ENCODE data around the gene SLC25A53. TPM values are rescaled to one million over a fixed set of nuclear protein-coding genes. Genes with fewer than 3 reads are reported as not detected.
A peak's percentile ranks its signal among the peaks of the same experiment; 100 is the strongest.
"Not testable (repeated sequence)": the region's sequence is repeated elsewhere in the genome, so short reads cannot be mapped to it uniquely, and the experiment has no call there.

The SLC25A53 gene
- total RNA-seq, 4 donors from 2014 or later: 5.2 to 10.0 (median 7.1) TPM

DNA sequence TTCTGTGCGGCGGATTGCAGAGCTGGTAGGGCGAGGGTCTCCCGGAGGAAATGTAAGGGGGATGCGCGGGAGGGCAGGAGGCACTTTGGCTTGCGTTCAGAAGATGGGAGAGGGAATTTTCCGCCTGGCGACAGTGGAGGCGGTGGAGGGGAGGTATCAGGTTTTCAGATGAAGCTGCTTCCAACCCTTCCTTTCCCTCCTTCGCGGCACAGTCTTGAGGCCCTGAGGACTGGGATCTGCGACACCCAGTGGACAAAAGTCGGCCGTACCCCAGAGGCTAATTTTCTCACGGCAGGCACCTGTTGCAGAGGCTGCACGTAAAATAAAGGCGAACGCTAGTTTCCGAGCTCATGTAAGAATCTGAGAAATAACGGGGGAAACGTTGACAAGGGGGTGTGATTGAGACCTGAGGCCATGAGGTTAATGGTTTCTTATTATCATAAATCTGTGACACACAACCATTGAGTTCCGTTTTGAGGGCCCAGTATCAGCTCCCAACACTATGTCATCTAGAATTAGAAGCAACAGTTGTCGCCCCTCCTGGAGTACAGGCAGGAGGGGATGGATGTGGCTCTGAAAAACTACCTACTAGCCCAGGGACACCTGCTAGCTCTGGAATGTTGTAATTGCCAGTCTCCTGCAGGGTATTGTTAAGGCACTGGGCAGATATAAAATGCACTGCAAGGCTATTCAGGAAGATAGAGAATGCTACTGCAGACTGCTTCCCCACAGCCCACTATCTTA is 43.4 kb downstream of the SLC25A53 start:
- DNase-seq (peak; percentile 2 to 21), ATAC-seq (peak; percentile 75 to 76)
- in situ Hi-C loops (cut with MboI; ENCODE audit: low sequenced_read_pairs in 4 of 4): no loop called here
- TF ChIP-seq, protein P1, sequence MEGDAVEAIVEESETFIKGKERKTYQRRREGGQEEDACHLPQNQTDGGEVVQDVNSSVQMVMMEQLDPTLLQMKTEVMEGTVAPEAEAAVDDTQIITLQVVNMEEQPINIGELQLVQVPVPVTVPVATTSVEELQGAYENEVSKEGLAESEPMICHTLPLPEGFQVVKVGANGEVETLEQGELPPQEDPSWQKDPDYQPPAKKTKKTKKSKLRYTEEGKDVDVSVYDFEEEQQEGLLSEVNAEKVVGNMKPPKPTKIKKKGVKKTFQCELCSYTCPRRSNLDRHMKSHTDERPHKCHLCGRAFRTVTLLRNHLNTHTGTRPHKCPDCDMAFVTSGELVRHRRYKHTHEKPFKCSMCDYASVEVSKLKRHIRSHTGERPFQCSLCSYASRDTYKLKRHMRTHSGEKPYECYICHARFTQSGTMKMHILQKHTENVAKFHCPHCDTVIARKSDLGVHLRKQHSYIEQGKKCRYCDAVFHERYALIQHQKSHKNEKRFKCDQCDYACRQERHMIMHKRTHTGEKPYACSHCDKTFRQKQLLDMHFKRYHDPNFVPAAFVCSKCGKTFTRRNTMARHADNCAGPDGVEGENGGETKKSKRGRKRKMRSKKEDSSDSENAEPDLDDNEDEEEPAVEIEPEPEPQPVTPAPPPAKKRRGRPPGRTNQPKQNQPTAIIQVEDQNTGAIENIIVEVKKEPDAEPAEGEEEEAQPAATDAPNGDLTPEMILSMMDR (IDR thresholded peaks at IDR 0.05 in 4 of 5, conservative IDR thresholded peaks at IDR 0.05 in 1 of 5): peak in 3 of 5 experiments; percentile 31 to 56 (median 43)
- TF ChIP-seq POLR2A (IDR thresholded peaks at IDR 0.05): no peak
- H3K9me3 ChIP-seq: no peaks in the 10 kb centered on the region
- H3K27me3 ChIP-seq: peaks cover 0 to 8% (median 3%) of the 10 kb centered on the region in 3 donors
- no peaks in the 10 kb centered on the region for H3K4me1 ChIP-seq
- no peaks in the 10 kb centered on the region for H3K36me3 ChIP-seq
- H3K4me3 ChIP-seq: peak overlapping the region; percentile 46 to 68 (median 58)
- H3K27ac ChIP-seq: no peak overlapping the region
- intact Hi-C loops (cut with DNase I; ENCODE audit: low total_unique reads): loop anchor here (2.0 kb wide), 2 partner anchors 15 to 23 kb away; no protein-coding TSS in a partner anchor

DNA sequence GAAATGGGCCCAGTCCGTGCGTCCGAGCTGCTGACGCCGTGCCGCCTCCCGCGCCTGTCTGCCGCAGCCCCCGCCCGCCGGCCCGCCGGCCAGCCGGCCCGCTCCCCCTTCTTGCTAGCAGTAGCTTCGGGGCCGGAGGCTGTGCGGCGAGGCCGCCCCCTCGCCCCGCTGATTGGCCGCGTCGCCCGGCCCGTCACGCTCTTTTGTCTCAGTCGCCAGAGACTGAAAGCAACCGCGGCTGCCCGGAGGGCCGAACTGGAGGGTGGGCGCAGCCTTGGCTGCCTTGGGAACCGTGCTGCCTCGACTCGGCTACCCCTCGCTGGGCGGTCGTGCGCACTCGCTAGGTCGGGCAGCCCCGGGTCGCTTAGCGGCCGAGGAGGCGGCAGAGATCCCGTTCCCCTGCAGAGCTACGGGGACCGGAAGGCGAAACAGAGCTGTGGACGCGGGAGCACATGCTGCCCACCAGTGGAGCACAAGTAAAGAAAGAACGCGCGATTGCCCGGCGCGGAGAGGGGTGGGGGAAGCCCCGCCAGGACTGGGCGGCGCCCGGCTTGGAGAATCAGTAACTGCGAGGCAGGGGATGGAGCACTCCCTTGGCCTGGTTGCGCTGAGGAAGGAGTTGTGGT is 44.4 kb downstream of the SLC25A53 start, which contains the start of gene ZCCHC18:
ZCCHC18 (plus strand) TSS at position 198 of the 626 bp plus-strand sequence. CDS start 1,589 bp downstream, outside the sequence.
- H3K27me3 ChIP-seq: peaks cover 0 to 8% (median 3%) of the 10 kb centered on the region in 3 donors
- H3K27ac ChIP-seq: peak within 1 kb of the TSS in 3 of 4 donors; percentile 12 to 57 (median 49)
- ATAC-seq: peak; percentile 26 to 55
- H3K9me3 ChIP-seq: no peaks in the 10 kb centered on the region
- H3K4me1 ChIP-seq: no peaks in the 10 kb centered on the region
- intact Hi-C loops (cut with DNase I; ENCODE audit: low total_unique reads) (loop anchor here (2.0 kb wide), 2 partner anchors 14 to 24 kb away; no protein-coding TSS in a partner anchor), in situ Hi-C loops (cut with MboI; ENCODE audit: low sequenced_read_pairs in 4 of 4) (no loop called here)
- no peaks in the 10 kb centered on the region for H3K36me3 ChIP-seq
- peak within 1 kb of the TSS; percentile 46 to 68 (median 58) for H3K4me3 ChIP-seq
- no peak for TF ChIP-seq POLR2A (IDR thresholded peaks at IDR 0.05)
- TF ChIP-seq, protein P1 (IDR thresholded peaks at IDR 0.05 in 4 of 5, conservative IDR thresholded peaks at IDR 0.05 in 1 of 5): no peak
- no peak for DNase-seq

DNA sequence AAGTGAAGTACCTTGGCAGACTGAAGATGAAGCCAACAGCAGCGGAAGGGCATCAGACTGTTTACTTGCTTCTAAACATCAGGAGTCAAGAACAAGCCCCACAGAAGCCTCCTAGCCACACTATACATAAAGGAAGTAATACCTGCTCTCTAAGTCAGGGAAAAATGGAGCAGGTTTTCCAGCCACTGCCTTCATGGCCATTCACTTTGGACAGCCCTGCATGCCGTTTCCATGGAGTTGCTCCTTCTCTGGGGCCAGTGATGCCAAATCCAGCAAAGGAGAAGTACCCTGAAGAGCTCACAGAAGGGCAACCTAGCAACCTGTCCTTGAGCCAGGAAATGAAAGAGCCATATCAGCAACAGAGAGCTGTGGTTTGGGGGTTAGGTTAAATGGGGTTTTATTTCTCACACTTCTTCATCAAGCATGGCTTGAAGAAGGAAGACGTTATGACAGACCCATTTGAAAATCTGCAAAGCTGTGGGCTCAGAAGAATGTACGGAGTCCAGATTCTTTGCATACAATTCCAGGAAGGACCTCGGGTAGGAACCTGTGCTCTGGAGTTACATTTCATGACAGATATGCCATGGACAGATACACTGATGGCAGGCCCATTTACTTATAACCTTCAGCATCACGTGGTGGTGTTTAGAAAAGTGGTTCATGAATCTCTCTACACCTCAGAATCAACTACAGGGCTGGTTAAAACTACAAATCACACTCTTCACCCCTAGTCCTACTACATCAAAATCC is 46.1 kb downstream of the SLC25A53 start:
- H3K27ac ChIP-seq; H3K4me1 ChIP-seq; H3K9me3 ChIP-seq; ATAC-seq; H3K27me3 ChIP-seq; intact Hi-C loops (cut with DNase I; ENCODE audit: low total_unique reads); H3K36me3 ChIP-seq; in situ Hi-C loops (cut with MboI; ENCODE audit: low sequenced_read_pairs in 4 of 4); DNase-seq; H3K4me3 ChIP-seq: not testable (repeated sequence)

DNA sequence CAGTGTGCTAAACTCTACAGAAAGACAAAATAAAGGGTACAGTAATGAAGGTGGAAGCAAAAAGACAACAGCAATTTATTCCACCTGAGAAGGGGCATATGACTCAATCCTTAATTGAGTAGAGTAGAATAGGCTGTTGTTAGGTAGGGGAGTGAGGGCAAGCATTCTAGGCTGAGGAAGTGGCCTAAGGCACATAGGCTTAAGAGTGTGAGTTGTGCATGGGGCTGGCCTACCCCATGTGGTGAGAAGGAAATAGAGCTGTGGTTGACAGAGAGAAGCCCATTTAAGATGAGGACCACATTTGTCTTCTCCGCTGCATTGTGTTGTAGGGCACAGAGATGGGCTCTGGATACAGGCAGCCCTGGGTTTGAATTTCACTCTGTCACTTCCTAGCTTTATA is 47.9 kb downstream of the SLC25A53 start:
- in situ Hi-C loops (cut with MboI; ENCODE audit: low sequenced_read_pairs in 4 of 4): no loop called here

More for the DNA sequence above, 47.9 kb downstream of the SLC25A53 start:
- Histone ChIP-seq H3K4me3 (no peak overlapping the region), H3K27ac (no peak overlapping the region), H3K4me1 (no peaks in the 10 kb centered on the region), H3K27me3 (peaks cover 0 to 8% (median 3%) of the 10 kb centered on the region in 3 donors), H3K9me3 (no peaks in the 10 kb centered on the region), H3K36me3 (no peaks in the 10 kb centered on the region)
- intact Hi-C loops (cut with DNase I; ENCODE audit: low total_unique reads): no loop called here
- no peak for ATAC-seq
- TF ChIP-seq POLR2A (IDR thresholded peaks at IDR 0.05): no peak
- TF ChIP-seq, protein P1 (IDR thresholded peaks at IDR 0.05 in 4 of 5, conservative IDR thresholded peaks at IDR 0.05 in 1 of 5): no peak
- DNase-seq: no peak

Data from gastrocnemius medialis (tissue), 4 donors.